AG09309 (cell line): ENCODE results near the gene LCE4A.
"Not testable (repeated sequence)": the region's sequence is repeated elsewhere in the genome, so short reads cannot be mapped to it uniquely, and the experiment has no call there.

Experiments used
- DNase-seq: peaks from one replicate; pipeline ENCODE4 v3.0.0-alpha.2; 2010; ENCODE audit warnings: low read depth
- H3K4me3 ChIP-seq: 2 replicates; pipeline ENCODE4 v1.5.1; 2011; ENCODE audit warnings: mild to moderate bottlenecking, low read depth, low read length, moderate library complexity; ENCODE audit not compliant: control insufficient read depth
- CTCF ChIP-seq: IDR thresholded peaks from 2 replicates; pipeline ENCODE4 v1.5.1; 2011; ENCODE audit warnings: mild to moderate bottlenecking, low read depth, low read length, inconsistent platforms; ENCODE audit not compliant: insufficient read depth, control insufficient read depth; ENCODE audit errors: missing control alignments

LCE4A gene

GRCh38 chr1:152681616-152682015 is 26.3 kb upstream of the LCE4A start:
- no peak for TF ChIP-seq CTCF
- no peak overlapping the region for H3K4me3 ChIP-seq
- DNase-seq: no peak

- DNase-seq: no peak
- no peak for TF ChIP-seq CTCF
- H3K4me3 ChIP-seq: no peak overlapping the region
These were observed 24.1 kb upstream of the LCE4A start for GRCh38 chr1:152683846-152684245.

- DNase-seq, H3K4me3 ChIP-seq: not testable (repeated sequence)
These were observed 22.1 kb upstream of the LCE4A start, which contains the start of gene LCE2B for GRCh38 chr1:152685823-152686222. Gene LCE2B, plus strand, starts transcription at chr1:152686123. Its CDS starts 721 bp downstream, at chr1:152686844.

- no peak for TF ChIP-seq CTCF
- H3K4me3 ChIP-seq: no peak within 1 kb of the TSS
- no peak for DNase-seq
These were observed 10.0 kb upstream of the LCE4A start, which contains the start of gene LCE2A for GRCh38 chr1:152697701-152698600. Gene LCE2A, plus strand, starts transcription at chr1:152698345. Its CDS starts 557 bp downstream, at chr1:152698902.

- H3K4me3 ChIP-seq: no peak overlapping the region
- DNase-seq: no peak
- TF ChIP-seq CTCF: no peak
These were observed 8.2 kb upstream of the LCE4A start for GRCh38 chr1:152699746-152700145.

GRCh38 chr1:152718238-152718637 is 10.3 kb downstream of the LCE4A start:
- no peak for DNase-seq

GRCh38 chr1:152725261-152725660 is 17.3 kb downstream of the LCE4A start:
- no peak overlapping the region for H3K4me3 ChIP-seq
- no peak for DNase-seq
- TF ChIP-seq CTCF: no peak

More at GRCh38 chr1:152718238-152718637, 10.3 kb downstream of the LCE4A start:
- H3K4me3 ChIP-seq: no peak overlapping the region
- TF ChIP-seq CTCF: no peak
